GM12873 (cell line): ENCODE measurements around the gene GALNT14.

ENCODE experiments used
- CTCF ChIP-seq: IDR thresholded peaks from 2 replicates; pipeline ENCODE4 v1.5.1; 2012; ENCODE audit warnings: low read depth, mild to moderate bottlenecking, moderate library complexity, low read length, control low read depth; ENCODE audit not compliant: insufficient read depth; ENCODE audit errors: missing control alignments

Gene GALNT14

GRCh38 chr2:30986231-30986580 is 152.0 kb downstream of the GALNT14 start:
- no peak for TF ChIP-seq CTCF

GRCh38 chr2:30985493-30986230 is 152.6 kb downstream of the GALNT14 start:
- TF ChIP-seq CTCF, result no peak

- TF ChIP-seq CTCF, result no peak
These were observed 154.1 kb downstream of the GALNT14 start for GRCh38 chr2:30984148-30984547.

- no peak for TF ChIP-seq CTCF
These were observed 156.7 kb downstream of the GALNT14 start for GRCh38 chr2:30981510-30981909.

- TF ChIP-seq CTCF, result no peak
These were observed 157.1 kb downstream of the GALNT14 start for GRCh38 chr2:30981096-30981495.

GRCh38 chr2:30979822-30980245 is 158.4 kb downstream of the GALNT14 start:
- no peak for TF ChIP-seq CTCF

- TF ChIP-seq CTCF, result no peak
These were observed 159.4 kb downstream of the GALNT14 start for GRCh38 chr2:30978854-30979253.

GRCh38 chr2:30978044-30978443 is 160.2 kb downstream of the GALNT14 start:
- no peak for TF ChIP-seq CTCF
